NCI-H2196 treated with DMSO at 0.1 percent for 48 hours (cell line): ENCODE measurements around the gene ZNF154.
A peak's percentile ranks its signal among the peaks of the same experiment; 100 is the strongest.
"Not testable (repeated sequence)": the region's sequence is repeated elsewhere in the genome, so short reads cannot be mapped to it uniquely, and the experiment has no call there.

Experiments used
- DNase-seq: peaks from one replicate; lab custom pipeline; 2025; ENCODE audit not compliant: unreplicated experiment; lab: John Stamatoyannopoulos, UW

Gene ZNF154

GRCh38 chr19:57708641-57709361 is at the start of gene ZNF154:
ZNF154 (minus strand) TSS chr19:57709204; CDS start chr19:57708971, 233 bp downstream.
- no peak for DNase-seq

GRCh38 chr19:57757941-57758340 is 48.9 kb upstream of the ZNF154 start:
- DNase-seq, result no peak

GRCh38 chr19:57755031-57755430 is 46.0 kb upstream of the ZNF154 start:
- no peak for DNase-seq

- DNase-seq, result no peak
Measured at GRCh38 chr19:57754091-57754673, 45.2 kb upstream of the ZNF154 start.

- DNase-seq, result no peak
Measured at GRCh38 chr19:57748029-57748428, 39.0 kb upstream of the ZNF154 start.

- DNase-seq, result no peak
Measured at GRCh38 chr19:57747472-57747807, 38.4 kb upstream of the ZNF154 start.

- DNase-seq, result peak; percentile 79
Measured at GRCh38 chr19:57746580-57747471, 37.8 kb upstream of the ZNF154 start, which contains the start of gene ZNF776. ZNF776 (plus strand) TSS chr19:57746815; CDS start chr19:57747059, 244 bp downstream.

- DNase-seq, result not testable (repeated sequence)
Measured at GRCh38 chr19:57738770-57739169, 29.8 kb upstream of the ZNF154 start.

- not testable (repeated sequence) for DNase-seq
Measured at GRCh38 chr19:57738320-57738719, 29.3 kb upstream of the ZNF154 start.

- DNase-seq, result no peak
Measured at GRCh38 chr19:57720878-57721277, 11.9 kb upstream of the ZNF154 start.

GRCh38 chr19:57719901-57720519 is 11.0 kb upstream of the ZNF154 start:
- DNase-seq, result no peak

GRCh38 chr19:57719424-57719823 is 10.4 kb upstream of the ZNF154 start:
- DNase-seq, result no peak

GRCh38 chr19:57712222-57712621 is 3.2 kb upstream of the ZNF154 start:
- DNase-seq, result no peak

- no peak for DNase-seq
Measured at GRCh38 chr19:57709616-57710015, 612 bp upstream of the ZNF154 start.

- no peak for DNase-seq
Measured at GRCh38 chr19:57706346-57706745, 2.7 kb downstream of the ZNF154 start.

GRCh38 chr19:57701625-57702024 is 7.4 kb downstream of the ZNF154 start:
- no peak for DNase-seq

- DNase-seq, result no peak
Measured at GRCh38 chr19:57689750-57690149, 19.3 kb downstream of the ZNF154 start.

- no peak for DNase-seq
Measured at GRCh38 chr19:57688011-57688763, 20.8 kb downstream of the ZNF154 start.

- DNase-seq, result no peak
Measured at GRCh38 chr19:57687363-57688010, 21.5 kb downstream of the ZNF154 start.

- no peak for DNase-seq
Measured at GRCh38 chr19:57686727-57687126, 22.3 kb downstream of the ZNF154 start.
